Testis (tissue), 2 donors: Measurements from ENCODE around the gene TIMM23.
"Not testable (repeated sequence)": the region's sequence is repeated elsewhere in the genome, so short reads cannot be mapped to it uniquely, and the experiment has no call there.

Experiments
- CTCF ChIP-seq, 3 experiments: fragments of 450-650 bp in 2 of 3; fragments of 200-600 bp in 1 of 3; sonication (generic) in 1 of 3; IDR thresholded peaks; one replicate each; pipeline ENCODE4 v1.5.1; 2016 to 2019; ENCODE audit warnings: antibody characterized with exemption in 3 of 3, mild to moderate bottlenecking in 2 of 3, moderate library complexity in 1 of 3
- POLR2A ChIP-seq: fragments of 450-650 bp; IDR thresholded peaks from one replicate; pipeline ENCODE4 v1.6.1; 2017; ENCODE audit warnings: antibody characterized with exemption, mild to moderate bottlenecking, moderate library complexity

- TF ChIP-seq CTCF (IDR thresholded peaks at IDR 0.05); POLR2A: not testable (repeated sequence)
Measured at GRCh38 chr10:45934788-45935187, 37.5 kb upstream of the TIMM23 start.
